Measurements from ENCODE around the gene TRIO. TPM values are rescaled to one million over a fixed set of nuclear protein-coding genes. Genes with fewer than 3 reads are reported as not detected.

TRIO gene
- total RNA-seq, 1 donor from 2014 or later, result 148 TPM

- H3K36me3 ChIP-seq, result no peaks in the 10 kb centered on the region
- H3K27me3 ChIP-seq (ENCODE audit: low read depth), result no peaks in the 10 kb centered on the region
- no peak overlapping the region for H3K27ac ChIP-seq
- DNase-seq, result no peak
- ATAC-seq, result no peak
- no peak overlapping the region for H3K4me3 ChIP-seq
- no peaks in the 10 kb centered on the region for H3K9me3 ChIP-seq
- TF ChIP-seq CTCF (IDR thresholded peaks at IDR 0.05), result no peak
- intact Hi-C loops (cut with DNase I), result no loop called here
- H3K4me1 ChIP-seq, result peaks cover 62% of the 10 kb centered on the region
Measured at GRCh38 chr5:14148483-14148882, 5.3 kb downstream of the TRIO start.

- H3K27ac ChIP-seq, result no peak overlapping the region
- no peak for ATAC-seq
Measured at GRCh38 chr5:14148890-14149671, 5.9 kb downstream of the TRIO start.

GRCh38 chr5:14149672-14150274 is 6.6 kb downstream of the TRIO start:
- H3K27ac ChIP-seq, result no peak overlapping the region
- no peaks in the 10 kb centered on the region for H3K36me3 ChIP-seq
- ATAC-seq (no peak), DNase-seq (no peak)
- H3K27me3 ChIP-seq (ENCODE audit: low read depth), result no peaks in the 10 kb centered on the region
- H3K4me1 ChIP-seq, result peaks cover 74% of the 10 kb centered on the region
- H3K9me3 ChIP-seq, result no peaks in the 10 kb centered on the region
- no peak for TF ChIP-seq CTCF (IDR thresholded peaks at IDR 0.05)
- no peak overlapping the region for H3K4me3 ChIP-seq
- intact Hi-C loops (cut with DNase I), result no loop called here

More at GRCh38 chr5:14148890-14149671, 5.9 kb downstream of the TRIO start:
- Histone ChIP-seq H3K36me3 (no peaks in the 10 kb centered on the region), H3K4me3 (no peak overlapping the region), H3K27me3 (ENCODE audit: low read depth) (no peaks in the 10 kb centered on the region), H3K4me1 (peaks cover 68% of the 10 kb centered on the region), H3K9me3 (no peaks in the 10 kb centered on the region)
- TF ChIP-seq CTCF (IDR thresholded peaks at IDR 0.05), result no peak
- DNase-seq, result no peak
- intact Hi-C loops (cut with DNase I), result no loop called here

DNA sequence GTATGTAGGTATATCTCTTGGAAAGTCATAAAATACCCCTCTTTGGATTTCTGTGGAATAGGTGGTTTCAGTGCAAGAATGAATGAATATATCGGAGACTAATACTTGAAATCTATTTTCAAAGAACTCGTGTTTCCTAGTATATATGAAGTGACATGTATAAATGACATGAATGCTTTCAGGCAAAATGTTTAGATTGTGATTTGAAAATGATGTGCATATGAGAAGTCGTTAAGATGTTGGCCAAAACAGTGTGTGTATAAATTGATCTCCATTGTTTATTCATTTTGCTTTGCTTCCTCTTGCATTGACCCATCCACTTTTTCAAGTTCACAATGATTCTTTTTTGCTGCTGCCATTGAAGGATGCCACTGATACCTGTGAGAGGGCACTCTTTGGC is 8.3 kb downstream of the TRIO start:
- no peak for TF ChIP-seq CTCF (IDR thresholded peaks at IDR 0.05)
- no peaks in the 10 kb centered on the region for H3K36me3 ChIP-seq
- no peak for ATAC-seq
- H3K4me3 ChIP-seq, result no peak overlapping the region
- DNase-seq, result no peak
- H3K9me3 ChIP-seq, result no peaks in the 10 kb centered on the region
- H3K27ac ChIP-seq, result no peak overlapping the region
- peaks cover 76% of the 10 kb centered on the region for H3K4me1 ChIP-seq
- intact Hi-C loops (cut with DNase I), result no loop called here
- no peaks in the 10 kb centered on the region for H3K27me3 ChIP-seq (ENCODE audit: low read depth)

GRCh38 chr5:14153071-14153864 is 10.1 kb downstream of the TRIO start:
- H3K9me3 ChIP-seq, result no peaks in the 10 kb centered on the region
- no peak for ATAC-seq
- intact Hi-C loops (cut with DNase I), result no loop called here
- no peak overlapping the region for H3K4me3 ChIP-seq
- no peaks in the 10 kb centered on the region for H3K36me3 ChIP-seq
- no peak overlapping the region for H3K27ac ChIP-seq
- DNase-seq, result no peak
- no peaks in the 10 kb centered on the region for H3K27me3 ChIP-seq (ENCODE audit: low read depth)
- peaks cover 65% of the 10 kb centered on the region for H3K4me1 ChIP-seq
- no peak for TF ChIP-seq CTCF (IDR thresholded peaks at IDR 0.05)
